Progenitor cell of endocrine pancreas (in vitro differentiated cells): Measurements from ENCODE around the gene SORCS2. TPM values are rescaled to one million over a fixed set of nuclear protein-coding genes. Genes with fewer than 3 reads are reported as not detected.

Source experiments
- DNase-seq: peaks from one replicate; pipeline ENCODE4 v3.0.0; 2021; ENCODE audit warnings: low spot score; ENCODE audit not compliant: unreplicated experiment
- H3K27ac Mint-ChIP-seq: 2 replicates; pipeline ENCODE4 v1.8.0; 2021; ENCODE audit warnings: mild to moderate bottlenecking, moderate library complexity, mixed read lengths
- H3K27me3 Mint-ChIP-seq: 2 replicates; pipeline ENCODE4 v1.8.0; 2021; ENCODE audit warnings: mixed read lengths
- H3K36me3 Mint-ChIP-seq: 2 replicates; pipeline ENCODE4 v1.8.0; 2022; ENCODE audit warnings: mixed read lengths; ENCODE audit not compliant: insufficient read depth
- H3K4me1 Mint-ChIP-seq: 2 replicates; pipeline ENCODE4 v1.8.0; 2021; ENCODE audit warnings: low read depth, mixed read lengths
- H3K4me3 Mint-ChIP-seq: 2 replicates; pipeline ENCODE4 v1.8.0; 2021; ENCODE audit warnings: low read depth, mild to moderate bottlenecking, moderate library complexity, mixed read lengths
- H3K9me3 Mint-ChIP-seq: 2 replicates; pipeline ENCODE4 v1.8.0; 2021; ENCODE audit warnings: low read depth, mixed read lengths
- microRNA-seq: library from miRNA; unstranded; fragments of <30 nt; microRNA quantifications from one replicate; pipeline ENCODE4 v1.1.0, GENCODE V29; 2020; ENCODE audit warnings: borderline number of aligned reads; ENCODE audit not compliant: unreplicated experiment
- total RNA-seq: library from RNA; stranded (reverse); gene quantifications from 2 replicates; pipeline ENCODE4 v1.2.1, GENCODE V29; 2021
- TF ChIP-seq, protein P1 (sequence below): fragments of 200-600 bp; sonication (generic); IDR thresholded peaks from one replicate; pipeline ENCODE4 v1.5.0; 2021; ENCODE audit warnings: antibody characterized with exemption, mild to moderate bottlenecking; ENCODE audit not compliant: unreplicated experiment

SORCS2 gene
- total RNA-seq, 1 donor from 2014 or later = 2.2 TPM

GRCh38 chr4:7790023-7790422 is 597.7 kb downstream of the SORCS2 start:
- no peaks in the 10 kb centered on the region for H3K4me1 Mint-ChIP-seq
- peaks cover 15% of the 10 kb centered on the region for H3K36me3 Mint-ChIP-seq
- TF ChIP-seq, protein P1, sequence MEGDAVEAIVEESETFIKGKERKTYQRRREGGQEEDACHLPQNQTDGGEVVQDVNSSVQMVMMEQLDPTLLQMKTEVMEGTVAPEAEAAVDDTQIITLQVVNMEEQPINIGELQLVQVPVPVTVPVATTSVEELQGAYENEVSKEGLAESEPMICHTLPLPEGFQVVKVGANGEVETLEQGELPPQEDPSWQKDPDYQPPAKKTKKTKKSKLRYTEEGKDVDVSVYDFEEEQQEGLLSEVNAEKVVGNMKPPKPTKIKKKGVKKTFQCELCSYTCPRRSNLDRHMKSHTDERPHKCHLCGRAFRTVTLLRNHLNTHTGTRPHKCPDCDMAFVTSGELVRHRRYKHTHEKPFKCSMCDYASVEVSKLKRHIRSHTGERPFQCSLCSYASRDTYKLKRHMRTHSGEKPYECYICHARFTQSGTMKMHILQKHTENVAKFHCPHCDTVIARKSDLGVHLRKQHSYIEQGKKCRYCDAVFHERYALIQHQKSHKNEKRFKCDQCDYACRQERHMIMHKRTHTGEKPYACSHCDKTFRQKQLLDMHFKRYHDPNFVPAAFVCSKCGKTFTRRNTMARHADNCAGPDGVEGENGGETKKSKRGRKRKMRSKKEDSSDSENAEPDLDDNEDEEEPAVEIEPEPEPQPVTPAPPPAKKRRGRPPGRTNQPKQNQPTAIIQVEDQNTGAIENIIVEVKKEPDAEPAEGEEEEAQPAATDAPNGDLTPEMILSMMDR = no peak
- no peak for DNase-seq
- no peaks in the 10 kb centered on the region for H3K27me3 Mint-ChIP-seq
- H3K9me3 Mint-ChIP-seq = no peaks in the 10 kb centered on the region
- no peak overlapping the region for H3K27ac Mint-ChIP-seq
- no peak overlapping the region for H3K4me3 Mint-ChIP-seq

- no peaks in the 10 kb centered on the region for H3K4me1 Mint-ChIP-seq
- TF ChIP-seq, protein P1 = no peak
- H3K27ac Mint-ChIP-seq = no peak overlapping the region
- peaks cover 10% of the 10 kb centered on the region for H3K36me3 Mint-ChIP-seq
- H3K4me3 Mint-ChIP-seq = no peak overlapping the region
- no peak for DNase-seq
- H3K27me3 Mint-ChIP-seq = no peaks in the 10 kb centered on the region
- H3K9me3 Mint-ChIP-seq = no peaks in the 10 kb centered on the region
Measured at GRCh38 chr4:7790999-7791398, 598.7 kb downstream of the SORCS2 start.

Small RNA genes lying within 50 kb of the gene (microRNA-seq; reads per million reads assigned to microRNA genes)
- not detected for gene MIR4274
- not detected for gene MIR4798

Other genes starting within 250 kb of the SORCS2 start
- gene TADA2B, start 149.2 kb upstream of the SORCS2 start, total RNA-seq = 21.2 and 21.8 TPM in 2 replicates
- gene GRPEL1, start 124.5 kb upstream of the SORCS2 start, total RNA-seq = 18.2 and 18.4 TPM in 2 replicates
- 0.14 and 0.38 TPM in 2 replicates for gene PSAPL1, start 242.4 kb downstream of the SORCS2 start, total RNA-seq